ENCODE data around the gene CLBA1.
"Not testable (repeated sequence)": the region's sequence is repeated elsewhere in the genome, so short reads cannot be mapped to it uniquely, and the experiment has no call there.

CLBA1 gene

DNA sequence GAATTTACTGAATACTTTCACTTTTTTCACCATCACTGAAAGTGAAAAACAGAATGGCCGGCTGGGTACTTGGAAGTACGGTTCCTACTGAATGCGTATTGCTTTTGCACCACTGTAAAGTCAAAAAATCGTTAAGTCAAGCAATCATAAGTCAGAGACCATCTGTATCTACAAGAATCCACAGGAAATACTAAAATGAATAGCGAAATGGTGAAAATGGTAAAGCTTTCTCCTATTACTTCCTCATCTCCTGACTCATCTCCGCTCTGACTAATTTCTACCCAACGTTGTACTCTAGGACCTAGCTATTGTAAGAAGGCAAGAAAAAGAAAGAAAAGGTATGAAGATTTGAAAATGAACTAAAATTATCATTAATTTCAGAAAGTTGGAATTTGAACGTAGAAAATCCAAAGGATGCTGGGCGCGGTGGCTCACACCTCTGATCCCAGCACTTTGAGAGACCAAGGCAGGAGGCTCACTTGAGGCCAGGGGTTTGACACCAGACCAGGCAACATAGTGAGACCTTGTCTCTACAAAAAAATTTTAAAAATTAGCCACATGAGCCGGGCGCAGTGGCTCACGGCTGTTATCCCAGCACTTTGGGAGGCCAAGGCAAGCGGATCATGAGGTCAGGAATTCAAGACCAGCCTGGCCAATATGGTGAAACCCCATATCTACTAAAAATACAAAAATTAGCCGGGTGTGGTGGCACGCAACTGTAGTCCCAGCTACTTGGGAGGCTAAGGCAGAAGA is 40.6 kb downstream of the CLBA1 start:
- DNase-seq = no peak

- no peak for DNase-seq
These were observed 41.4 kb downstream of the CLBA1 start for GRCh38 chr14:105026802-105027563.

DNA sequence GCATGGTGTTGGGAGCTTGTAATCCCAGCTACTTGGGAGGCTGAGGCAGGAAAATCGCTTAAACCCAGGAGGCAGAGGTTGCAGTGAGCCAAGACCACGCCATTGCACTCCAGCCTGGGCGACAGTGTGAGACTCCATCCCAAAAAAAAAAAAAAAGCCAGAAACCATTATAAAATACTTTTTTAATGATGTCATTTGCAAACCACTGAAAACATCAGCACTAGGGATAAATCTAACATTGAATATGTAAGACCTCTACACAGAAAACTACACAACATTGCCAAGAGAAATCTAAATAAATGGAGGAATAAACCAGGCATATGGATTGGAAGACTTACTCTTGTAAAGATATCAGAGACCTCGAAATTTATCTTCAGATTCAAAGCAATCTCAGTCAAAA is 42.1 kb downstream of the CLBA1 start:
- DNase-seq = not testable (repeated sequence)

DNA sequence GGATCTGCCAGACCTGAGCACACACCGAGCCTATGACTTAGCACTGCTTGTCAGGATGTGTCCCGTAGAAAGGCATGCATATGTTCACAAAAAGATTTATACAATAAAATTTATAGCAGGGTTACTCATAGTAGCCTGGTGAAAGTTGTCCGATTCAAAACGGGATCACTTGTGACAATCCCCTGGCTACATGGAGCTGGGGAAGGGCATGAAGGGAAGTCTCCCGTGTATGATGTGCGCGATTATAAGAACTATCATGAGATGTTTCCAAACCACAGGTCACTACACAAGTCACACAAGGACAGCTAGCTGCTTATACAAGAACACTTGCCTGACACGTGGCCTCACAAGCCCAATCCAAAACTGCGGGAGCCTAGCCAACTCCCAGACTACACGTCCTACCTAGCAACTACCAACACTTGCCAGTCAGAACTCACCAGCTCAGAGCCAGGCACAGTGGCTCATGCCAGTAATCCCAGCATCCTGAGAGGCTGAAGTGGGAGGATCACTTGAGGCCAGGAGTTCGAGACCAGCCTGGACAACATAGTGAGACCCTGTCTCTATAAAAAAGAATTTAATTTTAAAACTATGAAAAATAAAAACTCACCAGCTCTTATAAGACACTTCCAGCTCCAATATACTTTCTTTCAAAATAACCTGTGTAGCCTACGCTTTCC is 42.8 kb downstream of the CLBA1 start:
- DNase-seq = no peak

DNA sequence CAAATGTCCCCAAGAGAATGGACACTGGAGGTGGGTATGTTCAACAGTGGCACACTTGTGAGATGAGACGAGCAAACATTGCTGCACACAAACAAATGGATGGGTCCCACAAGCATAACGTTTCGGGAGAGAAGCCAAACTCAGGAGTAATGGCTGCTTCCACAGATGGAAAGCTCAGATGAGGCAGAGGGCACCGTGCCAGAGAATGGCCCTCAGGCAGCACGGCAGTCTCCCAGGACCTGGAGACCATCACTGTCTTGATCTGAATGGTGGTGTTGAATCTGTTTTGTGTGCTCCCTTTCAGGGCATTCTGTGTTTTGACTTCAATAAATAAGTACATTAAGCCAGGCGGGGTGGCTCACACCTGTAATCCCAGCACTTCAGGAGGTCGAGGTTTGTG is 43.8 kb downstream of the CLBA1 start:
- no peak for DNase-seq

DNA sequence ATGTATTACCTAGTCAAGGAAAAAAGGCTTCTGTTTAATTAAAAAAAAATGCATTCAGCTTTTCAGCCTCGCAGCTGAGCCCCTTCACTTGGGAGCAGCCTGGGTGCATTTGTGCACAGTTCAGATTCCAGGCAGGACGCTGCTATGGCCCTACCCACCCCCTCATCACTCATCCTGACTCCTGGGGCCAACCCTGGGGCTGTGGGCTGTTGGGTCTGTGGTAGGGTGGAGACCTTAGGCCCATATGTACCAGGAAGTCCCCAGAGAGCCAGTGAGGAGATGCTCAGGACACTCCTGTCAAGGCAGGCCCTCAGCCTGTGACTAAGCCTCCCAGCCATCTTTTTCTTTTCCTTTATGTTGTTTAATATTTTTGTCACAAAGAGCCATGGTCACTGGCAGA is 44.6 kb downstream of the CLBA1 start:
- no peak for DNase-seq

DNA sequence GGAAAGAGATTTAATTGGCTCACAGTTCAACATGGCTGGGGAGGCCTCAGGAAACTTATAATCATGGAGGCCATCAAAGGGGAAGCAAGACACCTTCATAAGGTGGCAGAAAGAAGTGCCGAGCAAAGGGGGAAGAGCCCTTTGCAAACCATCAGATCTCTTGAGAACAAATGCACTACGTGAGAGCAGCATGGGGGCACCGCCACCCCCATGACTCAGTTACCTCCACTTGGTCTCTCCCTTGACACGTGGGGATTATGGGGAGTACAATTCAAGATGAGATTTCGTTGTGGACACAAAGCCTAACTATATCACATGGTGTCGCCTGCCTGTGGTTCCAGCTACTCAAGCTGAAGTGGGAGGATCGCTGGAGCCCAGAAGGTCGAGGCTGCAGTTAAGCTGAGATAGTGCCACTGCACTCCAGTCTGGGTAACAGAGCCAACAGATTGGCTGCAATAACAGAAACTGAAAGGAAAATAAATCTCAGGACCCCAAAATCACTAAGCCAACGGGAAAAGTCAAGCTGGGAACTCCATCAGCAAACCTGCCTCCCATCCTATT is 45.3 kb downstream of the CLBA1 start:
- no peak for DNase-seq

DNA sequence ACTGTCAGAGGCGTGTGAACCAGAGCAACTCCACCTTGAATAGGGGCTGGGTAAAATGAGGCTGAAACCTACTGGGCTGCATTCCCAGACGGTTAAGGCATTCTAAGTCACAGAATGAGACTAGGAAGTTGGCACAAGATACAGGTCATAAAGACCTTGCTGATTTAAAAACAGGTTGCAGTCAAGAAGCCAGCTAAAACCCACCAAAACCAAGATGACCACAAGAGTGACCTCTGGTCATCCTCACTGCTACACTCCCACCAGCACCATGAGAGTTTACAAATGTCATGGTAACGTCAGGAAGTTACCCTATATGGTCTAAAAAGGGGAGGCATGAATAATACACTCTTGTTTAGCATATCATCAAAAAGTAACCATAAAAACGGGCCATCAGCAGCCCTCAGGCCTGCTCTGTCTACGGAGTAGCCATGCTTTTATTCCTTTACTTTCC is 46.9 kb downstream of the CLBA1 start:
- DNase-seq = not testable (repeated sequence)

DNA sequence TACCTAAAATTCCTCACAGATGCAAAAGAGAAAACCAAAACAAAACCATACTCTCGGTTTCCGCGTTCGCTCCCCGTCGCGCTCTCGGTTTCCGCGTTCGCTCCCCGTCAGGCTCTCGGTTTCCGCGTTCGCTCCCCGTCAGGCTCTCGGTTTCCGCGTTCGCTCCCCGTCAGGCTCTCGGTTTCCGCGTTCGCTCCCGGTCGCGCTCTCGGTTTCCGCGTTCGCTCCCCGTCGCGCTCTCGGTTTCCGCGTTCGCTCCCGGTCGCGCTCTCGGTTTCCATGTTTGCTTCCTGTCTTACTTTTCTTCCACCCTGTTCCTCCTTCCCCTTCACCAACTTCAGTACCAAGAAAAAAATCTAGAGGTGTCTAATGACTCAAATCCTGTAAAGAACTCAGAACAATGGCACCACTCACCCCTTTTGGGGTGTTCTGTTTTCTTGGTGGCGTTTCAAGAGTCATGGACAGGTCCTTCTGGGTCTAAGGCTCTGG is 47.9 kb downstream of the CLBA1 start:
- not testable (repeated sequence) for DNase-seq

GRCh38 chr14:105034315-105035039 is 48.9 kb downstream of the CLBA1 start:
- no peak for DNase-seq

DNA sequence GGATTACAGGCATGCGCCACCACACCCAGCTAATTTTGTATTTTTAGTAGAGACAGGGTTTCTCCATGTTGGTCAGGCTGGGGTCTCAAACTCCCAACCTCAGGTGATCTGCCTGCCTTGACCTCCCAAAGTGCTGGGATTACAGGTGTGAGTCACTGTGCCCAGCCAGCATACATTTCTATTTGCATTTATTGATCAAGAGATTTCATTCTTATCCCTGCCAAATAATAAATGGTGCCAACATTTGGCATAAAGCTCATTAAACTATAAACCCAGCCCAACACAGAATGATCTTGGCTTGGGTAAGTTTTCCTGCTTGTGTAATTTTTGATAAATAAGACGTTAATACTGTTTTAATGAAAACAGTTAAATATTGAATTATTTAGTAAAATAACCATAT is 50.0 kb downstream of the CLBA1 start:
- DNase-seq = not testable (repeated sequence)

DNA sequence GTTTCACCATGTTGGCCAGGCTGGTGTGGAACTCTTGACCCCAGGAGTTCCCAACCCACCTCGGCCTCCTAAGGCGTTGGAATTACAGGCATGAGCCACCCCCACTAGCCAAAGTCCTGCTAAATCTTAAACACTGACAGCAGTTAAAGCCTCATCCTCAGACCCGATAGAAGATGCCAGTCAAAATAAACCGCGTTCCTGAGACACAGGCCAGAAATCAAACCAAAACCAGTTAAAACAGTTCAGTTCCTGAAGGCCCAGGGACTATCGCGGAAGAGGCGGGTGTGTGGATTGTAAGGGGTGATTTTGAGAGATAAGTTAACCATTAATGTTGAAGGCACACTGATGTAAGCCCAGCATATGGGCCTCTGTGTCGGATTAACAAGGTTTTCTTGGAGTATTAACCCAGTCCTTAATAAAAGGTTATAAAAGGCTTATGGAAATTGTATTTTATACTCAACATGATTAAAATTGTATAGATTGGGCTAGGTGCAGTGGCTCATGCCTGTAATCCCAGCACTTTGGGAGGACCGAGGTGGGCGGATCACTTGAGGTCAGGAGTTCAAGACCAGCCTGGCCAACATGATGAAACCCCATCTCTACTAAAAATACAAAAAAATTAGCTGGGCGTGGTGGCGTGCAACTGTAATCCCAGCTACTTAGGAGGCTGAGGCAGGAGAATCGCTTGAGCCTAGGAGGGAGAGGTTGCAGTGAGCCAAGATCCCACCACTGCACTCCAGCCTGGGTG is 54.0 kb downstream of the CLBA1 start:
- DNase-seq = no peak

GRCh38 chr14:105041841-105042765 is 56.5 kb downstream of the CLBA1 start:
- no peak for DNase-seq

GRCh38 chr14:105042813-105043212 is 57.2 kb downstream of the CLBA1 start:
- DNase-seq = no peak

DNA sequence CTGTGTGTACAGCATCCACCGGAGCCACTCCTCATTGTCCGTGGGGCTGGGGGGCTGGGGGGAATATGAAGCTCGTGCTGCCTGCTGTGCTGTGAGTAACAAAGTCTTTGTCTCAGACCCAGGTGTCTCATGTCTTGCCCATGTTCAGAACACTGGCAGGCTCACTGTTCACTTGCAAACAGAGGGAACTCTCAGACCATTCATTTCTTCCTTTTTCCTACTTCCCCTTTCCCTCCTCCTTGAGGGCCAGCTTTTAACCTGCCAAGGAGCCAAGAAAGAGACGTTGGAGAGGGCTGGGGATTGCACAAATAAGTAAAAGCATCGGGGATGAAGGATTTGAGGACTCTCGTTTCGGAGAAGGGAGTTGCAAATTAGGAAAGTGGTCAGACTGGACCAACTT is 58.1 kb downstream of the CLBA1 start:
- DNase-seq = no peak

Data from T-helper 9 cell (primary cell).